ENCODE results near the gene AGBL4. TPM values are rescaled to one million over a fixed set of nuclear protein-coding genes. Genes with fewer than 3 reads are reported as not detected.
"Not testable (repeated sequence)": the region's sequence is repeated elsewhere in the genome, so short reads cannot be mapped to it uniquely, and the experiment has no call there.

AGBL4 gene
- total RNA-seq, 4 donors from 2014 or later: not detected

GRCh38 chr1:49765034-49765433, 258.7 kb downstream of the AGBL4 start:
- no peak for TF ChIP-seq CTCF (IDR thresholded peaks at IDR 0.05 in 4 of 5, conservative IDR thresholded peaks at IDR 0.05 in 1 of 5)
- TF ChIP-seq POLR2A (IDR thresholded peaks at IDR 0.05): no peak
- Histone ChIP-seq H3K4me3 (no peak overlapping the region), H3K36me3 (no peaks in the 10 kb centered on the region), H3K27ac (no peak overlapping the region), H3K27me3 (no peaks in the 10 kb centered on the region), H3K4me1 (no peaks in the 10 kb centered on the region), H3K9me3 (no peaks in the 10 kb centered on the region)
- in situ Hi-C loops (cut with MboI; ENCODE audit: low sequenced_read_pairs in 4 of 4) (no loop called here), intact Hi-C loops (cut with DNase I; ENCODE audit: low total_unique reads) (no loop called here)
- ATAC-seq (no peak), DNase-seq (no peak)

GRCh38 chr1:49738118-49738517, 285.6 kb downstream of the AGBL4 start:
- ATAC-seq; H3K27ac ChIP-seq; H3K36me3 ChIP-seq; in situ Hi-C loops (cut with MboI; ENCODE audit: low sequenced_read_pairs in 4 of 4); DNase-seq; intact Hi-C loops (cut with DNase I; ENCODE audit: low total_unique reads); H3K4me1 ChIP-seq; H3K9me3 ChIP-seq; H3K27me3 ChIP-seq; H3K4me3 ChIP-seq: not testable (repeated sequence)

- no peaks in the 10 kb centered on the region for H3K9me3 ChIP-seq
- H3K4me1 ChIP-seq: no peaks in the 10 kb centered on the region
- DNase-seq: no peak
- intact Hi-C loops (cut with DNase I; ENCODE audit: low total_unique reads) (no loop called here), in situ Hi-C loops (cut with MboI; ENCODE audit: low sequenced_read_pairs in 4 of 4) (no loop called here)
- H3K36me3 ChIP-seq: no peaks in the 10 kb centered on the region
- no peaks in the 10 kb centered on the region for H3K27me3 ChIP-seq
- H3K4me3 ChIP-seq: no peak overlapping the region
- no peak for TF ChIP-seq CTCF (IDR thresholded peaks at IDR 0.05 in 4 of 5, conservative IDR thresholded peaks at IDR 0.05 in 1 of 5)
- no peak for TF ChIP-seq POLR2A (IDR thresholded peaks at IDR 0.05)
- H3K27ac ChIP-seq: no peak overlapping the region
- ATAC-seq: no peak
These were observed 295.4 kb downstream of the AGBL4 start for GRCh38 chr1:49728377-49728776.

GRCh38 chr1:49723662-49724061, 300.1 kb downstream of the AGBL4 start:
- in situ Hi-C loops (cut with MboI; ENCODE audit: low sequenced_read_pairs in 4 of 4) (no loop called here), intact Hi-C loops (cut with DNase I; ENCODE audit: low total_unique reads) (no loop called here)
- H3K9me3 ChIP-seq: no peaks in the 10 kb centered on the region
- H3K4me1 ChIP-seq: no peaks in the 10 kb centered on the region
- H3K27ac ChIP-seq: no peak overlapping the region
- H3K4me3 ChIP-seq: no peak overlapping the region
- no peak for TF ChIP-seq POLR2A (IDR thresholded peaks at IDR 0.05)
- no peak for TF ChIP-seq CTCF (IDR thresholded peaks at IDR 0.05 in 4 of 5, conservative IDR thresholded peaks at IDR 0.05 in 1 of 5)
- ATAC-seq (no peak), DNase-seq (no peak)
- H3K36me3 ChIP-seq: no peaks in the 10 kb centered on the region
- no peaks in the 10 kb centered on the region for H3K27me3 ChIP-seq

GRCh38 chr1:49694251-49694827, 329.4 kb downstream of the AGBL4 start:
- no peak for DNase-seq
- Histone ChIP-seq H3K4me3 (no peak overlapping the region), H3K9me3 (no peaks in the 10 kb centered on the region), H3K4me1 (no peaks in the 10 kb centered on the region), H3K36me3 (no peaks in the 10 kb centered on the region), H3K27ac (no peak overlapping the region), H3K27me3 (no peaks in the 10 kb centered on the region)
- intact Hi-C loops (cut with DNase I; ENCODE audit: low total_unique reads) (no loop called here), in situ Hi-C loops (cut with MboI; ENCODE audit: low sequenced_read_pairs in 4 of 4) (no loop called here)
- no peak for ATAC-seq
- no peak for TF ChIP-seq POLR2A (IDR thresholded peaks at IDR 0.05)
- no peak for TF ChIP-seq CTCF (IDR thresholded peaks at IDR 0.05 in 4 of 5, conservative IDR thresholded peaks at IDR 0.05 in 1 of 5)
